HG03460 (cell line): ENCODE measurements around the gene MOK.
A peak's percentile ranks its signal among the peaks of the same experiment; 100 is the strongest.
"Not testable (repeated sequence)": the region's sequence is repeated elsewhere in the genome, so short reads cannot be mapped to it uniquely, and the experiment has no call there.

Experiments used
- ATAC-seq: cut with Tn5 transposase; IDR thresholded peaks from one replicate; pipeline ENCODE4 v1.9.1; 2021; ENCODE audit not compliant: unreplicated experiment

The MOK gene

DNA sequence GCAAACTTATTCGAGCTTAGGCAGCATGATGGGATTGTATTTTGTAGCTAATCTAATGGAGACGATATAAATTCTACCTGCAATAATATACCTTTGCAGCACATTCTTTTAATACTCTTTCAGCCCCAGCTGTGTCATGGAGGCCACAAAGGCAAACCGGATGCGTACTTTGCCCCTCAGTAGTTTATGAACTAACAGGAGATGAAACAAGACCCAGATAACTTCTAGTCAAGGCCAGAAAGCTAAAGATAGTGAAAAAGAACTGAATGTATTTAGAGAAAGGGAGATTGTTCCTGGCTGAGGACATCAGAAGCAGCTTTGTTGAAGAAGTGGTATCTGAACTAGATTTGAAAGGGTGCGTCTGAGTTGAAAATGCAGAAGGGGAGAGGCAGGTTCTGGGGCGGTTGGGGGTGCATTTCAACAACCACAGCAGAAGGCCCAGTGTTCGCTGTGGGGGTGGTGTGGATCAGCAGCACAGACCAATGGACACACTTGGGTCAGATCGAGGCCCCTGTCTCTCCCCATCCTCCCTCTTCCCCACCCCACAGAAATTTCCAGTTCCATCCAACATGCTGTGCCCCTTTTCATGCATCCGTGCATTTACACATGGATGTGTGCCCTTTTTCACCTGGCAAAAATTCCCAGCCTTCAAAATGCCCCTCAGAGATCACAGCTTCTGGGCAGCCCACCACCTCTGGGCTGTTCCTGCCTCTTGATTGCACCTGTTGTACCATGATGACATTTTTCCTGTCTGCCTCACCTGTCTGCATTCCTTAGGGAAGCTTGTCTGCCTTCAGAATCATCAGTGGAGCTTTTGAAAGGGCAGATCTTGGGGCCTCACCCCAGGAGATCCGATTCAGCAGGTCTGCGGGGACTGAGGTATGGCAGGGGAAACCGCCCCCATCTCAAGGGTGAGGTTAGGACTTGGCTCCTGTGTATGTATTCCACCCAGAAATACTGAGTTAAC lies 16.8 kb upstream of the MOK start:
- ATAC-seq, result no peak

DNA sequence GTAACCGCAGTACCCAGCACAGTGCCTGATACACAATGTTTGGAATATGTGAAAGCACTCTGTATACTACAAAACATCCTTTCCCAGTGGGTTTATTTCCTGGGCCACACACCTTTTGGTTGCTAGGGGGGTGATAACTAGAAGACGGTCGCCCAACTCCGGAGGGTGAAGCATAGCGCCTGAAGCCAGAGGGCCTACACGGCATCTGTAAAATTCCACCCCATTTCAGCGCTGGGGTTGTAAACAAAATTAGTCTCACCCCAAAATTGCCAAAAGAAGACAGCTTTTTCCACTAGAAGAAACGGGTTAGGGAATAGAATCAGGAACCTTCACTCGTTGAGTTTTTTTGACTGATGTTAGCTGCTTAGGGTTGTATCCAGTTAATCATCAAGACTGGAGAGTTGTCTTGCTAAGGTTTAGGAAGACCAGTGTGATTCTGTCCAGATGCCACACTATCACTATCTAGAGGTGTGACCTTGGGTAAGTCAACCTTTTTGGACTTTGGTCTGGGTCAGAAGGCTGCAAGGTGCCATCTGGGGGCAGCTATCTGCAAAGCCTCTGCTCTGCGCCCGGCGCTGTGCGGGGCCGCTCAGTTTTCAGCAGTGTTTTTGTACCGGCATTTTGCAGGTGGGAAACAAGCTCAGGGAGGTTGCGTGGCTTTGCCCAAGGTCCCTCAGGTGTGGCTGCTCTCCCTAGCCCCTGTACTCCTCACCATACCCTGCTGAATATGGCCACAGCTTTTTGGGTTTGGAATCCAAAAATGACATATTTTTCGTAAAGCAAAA lies 15.9 kb upstream of the MOK start:
- ATAC-seq, result no peak

DNA sequence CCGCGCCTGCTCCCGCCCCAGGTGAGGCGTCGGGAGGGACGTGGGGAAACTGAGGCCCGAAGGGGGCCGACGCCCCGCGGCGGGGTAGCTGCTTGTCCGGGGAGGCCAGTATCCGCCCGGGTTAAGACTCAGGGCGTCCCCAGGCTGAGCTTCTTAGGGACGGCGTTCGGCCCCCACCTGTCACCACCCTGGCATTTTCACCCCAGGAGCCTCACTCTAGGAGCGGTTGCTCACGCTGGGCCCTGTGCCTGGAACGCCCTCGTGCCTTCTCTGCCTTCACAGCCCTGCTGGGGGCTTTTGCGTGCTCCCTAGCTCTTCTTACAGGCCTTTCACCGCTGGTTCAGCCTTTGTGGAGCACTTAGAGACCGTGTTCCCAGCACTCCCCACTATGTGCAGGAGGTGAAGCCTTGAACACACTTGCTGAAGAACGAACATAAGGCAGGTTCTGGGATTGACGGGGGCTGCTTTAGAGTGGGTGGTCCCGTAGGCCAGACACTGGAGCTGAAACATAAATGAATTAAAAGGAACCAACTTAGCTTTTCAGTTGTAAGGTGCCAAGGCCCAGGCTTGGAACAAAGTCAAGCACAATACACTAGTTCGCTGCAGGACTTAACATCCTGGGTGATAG lies 15.2 kb upstream of the MOK start:
- ATAC-seq, result peak; percentile 29

DNA sequence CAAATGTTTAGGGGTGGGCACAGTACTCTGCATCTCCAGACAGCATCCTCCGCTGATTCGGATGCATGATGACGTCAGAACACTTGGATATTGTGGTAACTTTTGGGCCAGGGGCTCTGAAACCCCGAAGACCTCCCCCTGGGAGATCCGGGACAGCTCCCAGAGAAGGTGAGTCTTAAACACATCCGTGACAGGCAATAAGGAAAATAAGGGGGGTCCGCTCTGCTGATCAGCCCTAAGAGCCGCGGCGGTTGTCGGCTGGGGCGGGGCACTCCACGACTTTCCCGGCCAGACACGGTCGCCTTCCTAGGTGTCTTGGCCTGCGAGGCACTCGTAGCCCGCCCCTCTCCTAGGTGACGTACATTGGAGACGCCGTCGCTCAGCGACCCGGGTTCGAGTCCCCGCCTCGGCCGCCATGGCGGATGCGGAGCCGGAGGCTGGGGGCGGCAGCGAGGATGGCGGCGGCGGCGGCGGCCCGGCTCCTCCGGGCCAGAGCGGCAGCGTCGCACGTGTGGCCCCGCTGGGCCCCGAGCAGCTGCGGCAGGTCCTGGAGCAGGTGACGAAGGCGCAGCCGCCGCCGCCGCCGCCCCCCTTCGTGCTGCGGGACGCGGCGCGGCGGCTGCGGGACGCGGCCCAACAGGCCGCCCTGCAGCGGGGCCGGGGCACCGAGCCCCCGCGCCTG lies 14.5 kb upstream of the MOK start, which contains the start of gene ZNF839:
Gene ZNF839, plus strand, starts transcription at position 396 of the 682 bp plus-strand sequence. Its CDS starts 20 bp downstream, at position 416.
- peak; percentile 46 for ATAC-seq

DNA sequence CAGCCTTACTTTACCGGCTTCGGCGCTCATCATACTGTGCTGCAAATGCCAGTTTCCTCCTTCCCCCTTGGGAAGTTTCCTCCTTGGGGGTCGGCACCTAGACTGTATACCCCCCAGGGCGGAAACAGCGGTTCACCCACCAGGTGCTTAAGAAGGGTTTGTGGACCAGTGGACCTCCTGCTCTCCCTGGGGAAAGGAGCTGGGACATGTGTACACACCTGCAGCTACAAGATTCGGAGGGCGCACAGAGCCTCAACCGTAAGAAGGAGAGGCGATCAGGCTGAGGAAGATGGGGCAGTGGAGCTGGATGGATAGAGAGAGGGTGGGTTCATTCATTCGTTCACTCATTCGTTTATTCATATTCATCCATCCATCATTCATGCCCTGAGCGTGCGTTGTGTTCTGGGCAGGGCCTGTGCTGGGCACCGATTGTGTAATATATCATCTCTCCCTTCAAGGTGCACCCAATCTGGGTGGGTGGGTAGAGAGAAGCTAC lies 13.9 kb upstream of the MOK start:
- ATAC-seq, result no peak

DNA sequence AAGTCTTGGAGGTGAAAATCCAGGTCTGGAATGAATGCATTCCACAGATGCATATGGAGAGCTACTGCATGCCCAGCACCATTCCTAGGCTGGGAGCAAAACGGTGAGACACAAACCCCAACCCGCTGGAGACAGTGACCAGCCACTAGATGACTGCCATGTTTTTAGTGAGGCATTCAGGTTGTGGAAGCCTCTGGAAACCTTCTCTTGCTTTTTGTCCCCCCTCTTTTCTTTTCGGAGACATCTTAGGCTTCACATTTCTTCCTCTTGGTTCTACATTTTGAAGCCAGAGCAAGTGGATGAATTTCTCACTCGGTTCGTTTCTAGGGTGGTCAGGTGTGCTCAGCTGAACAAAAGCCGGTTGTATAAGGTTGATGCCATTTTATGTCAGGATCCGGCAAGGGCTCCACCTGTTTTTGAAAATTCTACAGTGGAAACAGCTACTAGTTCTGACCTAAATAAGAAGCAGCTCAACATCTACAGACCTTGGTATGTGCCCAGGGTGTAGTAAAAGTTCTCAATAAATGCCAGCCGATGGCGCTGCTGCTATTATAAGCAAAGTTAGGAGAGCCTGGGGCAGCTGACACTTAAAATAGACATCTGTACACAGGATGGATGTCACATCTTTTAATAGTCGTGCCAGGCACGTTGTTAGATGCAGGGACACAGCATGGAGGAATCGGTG lies 12.7 kb upstream of the MOK start:
- ATAC-seq, result no peak

DNA sequence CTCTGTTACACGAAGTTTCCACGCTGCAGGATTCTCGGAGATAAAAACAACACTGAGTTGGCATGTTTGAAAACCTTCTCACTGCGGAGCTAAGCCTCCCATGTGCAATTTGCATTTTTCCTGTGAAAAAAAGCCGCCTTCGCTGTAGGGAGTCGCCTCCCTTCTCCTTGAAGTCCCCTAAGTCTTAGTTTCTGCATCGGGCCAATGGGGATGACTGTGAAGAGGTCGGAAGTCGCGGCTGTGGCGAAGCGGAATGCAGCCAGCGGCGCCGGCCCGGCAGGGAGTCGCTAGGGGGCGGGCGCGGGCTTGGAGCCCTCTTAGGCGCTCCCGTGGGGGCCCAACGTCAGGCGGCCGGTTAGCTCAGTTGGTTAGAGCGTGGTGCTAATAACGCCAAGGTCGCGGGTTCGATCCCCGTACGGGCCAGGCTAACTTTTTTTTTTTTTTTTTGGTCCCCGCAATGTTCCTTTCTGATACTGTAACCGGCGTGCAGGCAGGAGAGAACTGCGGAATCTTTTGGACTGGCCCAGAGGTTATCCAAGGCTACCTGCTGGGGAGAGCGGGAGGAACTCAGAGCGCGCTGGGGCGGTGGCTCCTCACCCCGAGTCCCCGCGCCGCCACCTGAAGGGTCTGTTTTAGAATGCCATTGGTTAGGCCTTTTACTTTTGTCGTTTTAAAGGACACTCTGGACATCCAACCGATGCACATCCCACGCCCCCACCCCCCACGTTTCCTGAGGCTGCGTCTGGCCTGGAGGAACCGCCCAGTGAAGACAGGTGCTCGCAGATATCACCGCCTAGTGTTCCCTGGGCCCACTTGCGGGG lies 12.0 kb upstream of the MOK start:
- peak; percentile 54 for ATAC-seq

DNA sequence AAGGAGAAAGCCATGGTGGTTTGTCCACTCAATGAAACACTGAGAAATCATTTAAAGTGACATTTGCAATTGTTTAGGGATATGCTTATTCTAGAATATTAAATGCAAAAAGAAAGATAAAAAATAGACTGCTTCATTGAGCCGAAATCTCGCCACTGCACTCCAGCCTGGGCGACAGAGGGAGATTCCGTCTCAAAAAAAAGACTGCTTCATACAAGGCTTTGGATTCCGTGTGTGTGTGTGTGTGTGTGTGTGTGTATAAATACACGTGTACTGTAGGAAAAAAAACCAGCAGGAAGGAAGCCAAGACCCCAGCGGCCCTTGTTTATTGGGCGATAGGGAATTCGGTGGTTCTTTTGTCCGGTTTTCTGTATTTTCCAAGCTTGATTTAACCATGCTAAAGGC lies 11.4 kb upstream of the MOK start:
- no peak for ATAC-seq

DNA sequence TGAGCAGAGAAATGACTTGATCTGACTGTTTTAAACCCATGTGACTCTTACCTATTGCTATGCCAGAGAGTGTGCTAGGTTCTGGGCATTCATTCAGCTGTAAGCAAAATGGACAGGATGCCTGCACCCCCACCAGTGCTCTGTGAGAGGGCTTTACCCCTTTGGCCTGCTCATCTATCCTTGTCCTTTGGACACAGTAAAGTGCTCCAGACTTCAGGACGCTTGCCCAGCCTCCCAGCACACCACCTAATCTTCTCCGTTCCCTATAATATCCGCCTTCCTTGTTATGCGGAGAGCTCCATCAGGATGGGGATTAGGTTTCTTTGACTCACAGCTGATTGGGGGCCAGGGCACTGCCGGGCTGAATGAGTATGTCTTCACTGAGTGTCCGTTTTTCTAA lies 10.2 kb upstream of the MOK start:
- no peak for ATAC-seq

DNA sequence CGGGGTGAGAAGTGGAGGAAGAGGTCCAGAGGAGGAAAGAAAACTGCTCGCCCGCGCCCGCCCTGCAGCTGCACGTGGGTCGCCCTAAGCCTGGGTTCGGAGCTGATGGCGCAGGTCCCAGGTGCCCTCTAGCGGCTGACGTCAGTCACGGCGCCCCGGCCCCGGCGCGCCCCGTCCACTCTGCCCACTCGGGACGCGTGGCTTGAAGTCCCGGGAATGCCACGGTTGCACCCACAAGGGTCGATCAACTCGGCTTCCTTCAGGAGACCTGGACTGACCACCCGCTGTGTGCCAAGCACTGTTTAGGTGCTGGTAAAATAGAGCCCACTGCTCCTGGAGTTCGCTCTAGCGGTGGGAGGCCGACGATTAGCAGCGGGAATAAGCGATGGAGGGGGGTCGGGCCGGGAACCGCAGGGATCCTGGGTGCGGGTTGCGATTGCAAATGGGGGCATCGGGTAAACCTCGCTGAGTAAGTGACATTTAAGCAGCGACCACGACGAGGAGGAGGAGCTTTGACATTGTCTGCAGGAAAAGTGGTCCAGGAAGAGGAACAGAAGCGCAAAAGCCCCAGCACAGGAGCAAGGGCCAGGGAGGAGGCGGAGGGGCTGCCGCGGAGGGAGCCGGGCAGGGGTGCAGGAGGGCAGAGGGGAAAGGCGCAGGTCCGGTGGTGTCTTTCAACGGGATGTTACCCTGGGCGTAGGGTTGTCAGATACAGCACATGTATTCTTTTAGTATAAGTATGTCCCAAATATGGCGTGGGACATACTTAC lies 9.5 kb upstream of the MOK start:
- ATAC-seq, result peak; percentile 57

DNA sequence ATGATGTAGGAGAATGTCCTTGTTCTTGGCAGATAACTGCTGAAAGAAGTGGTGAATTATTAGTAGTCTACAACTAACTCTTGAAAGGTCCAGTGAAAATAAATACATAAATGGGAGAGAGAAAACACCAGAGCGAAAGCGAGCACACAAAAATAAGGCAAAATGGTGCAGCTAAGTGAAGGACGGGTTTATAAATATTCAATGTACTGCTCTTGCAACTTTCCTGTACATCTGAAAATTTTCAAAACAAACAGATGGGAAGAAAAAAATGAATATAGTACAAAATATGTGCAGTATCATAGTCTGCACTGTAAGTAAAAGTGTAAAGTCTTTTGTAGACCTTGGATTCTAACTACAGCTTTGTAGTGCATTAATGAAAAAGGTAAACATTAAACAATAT lies 1.3 kb downstream of the MOK start:
- no peak for ATAC-seq

DNA sequence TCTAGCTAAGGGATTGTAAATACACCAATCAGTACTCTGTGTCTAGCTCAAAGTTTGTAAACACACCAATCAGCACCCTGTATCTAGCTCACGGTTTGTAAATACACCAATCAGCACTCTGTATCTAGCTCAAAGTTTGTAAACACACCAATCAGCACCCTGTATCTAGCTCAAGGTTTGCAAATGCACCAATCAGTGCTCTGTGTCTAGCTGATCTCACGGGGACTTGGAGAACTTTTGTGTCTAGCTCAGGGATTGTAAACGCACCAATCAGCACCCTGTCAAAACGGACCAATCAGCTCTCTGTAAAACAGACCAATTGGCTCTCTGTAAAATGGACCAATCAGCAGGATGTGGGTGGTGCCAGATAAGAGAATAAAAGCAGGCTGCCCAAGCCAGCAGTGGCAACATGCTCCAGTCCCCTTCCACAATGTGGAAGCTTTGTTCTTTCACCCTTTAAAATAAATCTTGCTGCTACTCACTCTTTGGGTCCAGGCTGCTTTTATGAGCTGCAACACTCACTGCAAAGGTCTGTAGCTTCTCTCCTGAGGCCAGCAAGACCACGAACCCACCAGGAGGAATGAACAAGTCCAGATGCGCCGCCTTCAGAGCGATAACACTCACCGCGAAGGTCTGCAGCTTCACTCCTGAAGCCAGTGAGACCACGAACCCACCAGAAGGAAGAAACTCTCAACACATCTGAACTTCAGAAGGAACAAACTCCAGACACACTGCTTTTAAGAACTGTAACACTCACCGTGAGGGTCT lies 6.5 kb downstream of the MOK start:
- ATAC-seq, result not testable (repeated sequence)

DNA sequence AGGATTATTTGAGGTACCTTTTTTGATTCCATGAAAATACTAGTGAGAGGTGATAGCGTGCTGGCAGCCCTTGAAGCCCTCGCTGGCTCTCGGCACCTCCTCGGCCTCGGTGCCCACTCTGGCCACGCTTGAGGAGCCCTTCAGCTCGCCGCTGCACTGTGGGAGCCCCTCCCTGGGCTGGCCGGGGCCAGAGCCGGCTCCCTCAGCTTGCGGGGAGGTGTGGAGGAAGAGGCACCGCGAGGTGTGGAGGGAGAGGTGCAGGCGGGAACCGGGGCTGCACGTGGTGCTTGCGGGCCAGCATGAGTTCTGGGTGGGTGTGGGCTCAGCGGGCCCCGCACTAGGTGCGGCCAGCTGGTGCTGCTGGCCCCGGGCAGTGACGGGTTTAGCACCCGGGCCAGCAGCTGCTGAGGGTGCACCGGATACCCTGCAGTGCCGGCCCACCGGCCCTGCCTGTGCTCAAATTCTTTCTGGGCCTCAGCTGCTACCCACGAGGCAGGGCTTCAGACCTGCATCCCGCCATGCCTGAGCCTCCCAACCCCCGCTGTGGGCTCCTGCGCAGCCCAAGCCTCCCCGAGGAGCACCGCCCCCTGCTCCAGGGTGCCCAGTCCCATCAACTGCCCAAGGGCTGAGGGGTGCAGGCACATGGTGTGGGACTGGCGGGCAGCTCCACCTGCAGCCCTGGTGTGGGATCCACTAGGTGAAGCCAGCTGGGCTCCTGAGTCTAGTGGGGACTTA lies 7.4 kb downstream of the MOK start:
- ATAC-seq, result no peak

DNA sequence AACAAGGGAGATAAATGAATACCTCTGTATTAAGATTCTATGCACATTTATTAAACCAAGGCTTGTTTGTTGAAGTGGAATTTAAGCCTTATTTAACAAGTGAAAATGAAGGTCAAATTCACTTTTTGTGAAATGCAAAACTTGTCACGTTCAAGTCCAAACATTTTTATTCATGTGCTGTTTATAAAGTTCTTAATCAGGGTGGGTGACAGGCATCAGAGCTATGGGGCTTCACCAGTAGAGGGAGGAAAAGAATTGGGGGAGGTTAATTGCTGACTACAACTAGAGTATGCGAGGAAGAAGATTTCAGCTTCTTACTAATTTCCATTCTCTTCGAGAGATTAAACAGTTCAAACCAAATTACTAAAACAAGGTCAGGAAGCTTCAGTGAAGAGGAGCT lies 9.7 kb downstream of the MOK start:
- ATAC-seq, result no peak

DNA sequence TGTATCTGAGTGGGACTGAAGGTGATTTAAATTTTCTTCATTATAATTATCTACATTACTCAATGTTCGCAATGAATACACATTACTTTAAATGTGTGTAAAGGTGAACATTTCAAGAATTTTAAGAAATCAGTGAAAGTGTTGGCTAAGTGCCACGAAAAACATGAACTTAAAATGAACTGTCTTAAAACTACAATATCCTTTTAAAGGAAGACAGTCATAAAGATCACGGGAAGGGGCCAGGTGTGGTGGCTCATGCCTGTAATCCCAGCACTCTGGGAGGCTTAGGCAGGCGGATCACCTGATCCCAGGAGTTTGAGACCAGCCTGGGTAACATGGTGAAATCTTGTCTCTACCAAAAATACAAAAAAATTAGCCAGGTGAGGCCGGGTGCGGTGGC lies 11.2 kb downstream of the MOK start:
- ATAC-seq, result no peak

DNA sequence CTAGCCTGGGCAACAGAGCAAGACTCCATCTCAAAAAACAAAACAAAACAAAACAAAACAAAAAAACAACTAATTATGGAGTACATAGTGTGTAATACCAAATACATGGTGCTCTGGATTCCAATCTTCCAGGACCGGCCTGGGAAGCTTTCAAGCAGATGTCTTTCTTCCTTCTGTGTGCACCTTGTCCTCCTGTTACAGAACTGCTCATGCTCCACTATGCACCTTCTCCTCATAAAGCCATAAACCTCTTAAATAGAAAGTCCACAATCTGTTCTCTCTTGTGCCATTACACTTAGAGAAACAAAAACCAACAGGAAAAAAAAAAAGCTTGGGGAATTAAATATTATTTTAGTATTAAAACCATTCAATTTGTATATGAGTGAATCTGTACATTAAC lies 12.5 kb downstream of the MOK start:
- ATAC-seq, result no peak

DNA sequence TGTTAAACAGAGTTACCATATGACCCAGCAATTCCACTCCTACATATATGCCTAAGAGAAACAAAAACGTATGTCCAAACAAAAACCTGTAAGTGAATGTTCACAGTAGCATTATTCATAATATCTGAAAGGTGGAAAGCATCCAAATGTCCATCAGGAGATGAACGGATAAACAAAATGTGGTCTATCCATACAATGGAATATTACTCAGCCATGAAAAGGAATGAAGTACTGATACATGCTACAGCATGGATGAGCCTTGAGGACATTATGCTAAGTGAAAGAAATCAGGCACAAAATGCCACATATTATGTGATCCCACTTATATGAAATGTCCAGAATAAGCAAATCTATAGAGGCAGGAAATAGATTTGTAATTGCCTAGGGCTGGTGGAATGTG lies 16.8 kb downstream of the MOK start:
- no peak for ATAC-seq
